ENCODE data around the gene DRD2.
"Not testable (repeated sequence)": the region's sequence is repeated elsewhere in the genome, so short reads cannot be mapped to it uniquely, and the experiment has no call there.

DRD2 gene

GRCh38 chr11:113475160-113475761, at the start of gene DRD2:
Gene DRD2, minus strand, starts transcription at chr11:113475398. Its CDS starts 50,747 bp downstream, at chr11:113424651.
- no peak for DNase-seq

GRCh38 chr11:113523906-113524305, 48.7 kb upstream of the DRD2 start:
- not testable (repeated sequence) for DNase-seq

GRCh38 chr11:113521737-113522517, 46.7 kb upstream of the DRD2 start:
- no peak for DNase-seq

GRCh38 chr11:113519989-113520613, 44.9 kb upstream of the DRD2 start:
- DNase-seq = no peak

- DNase-seq = no peak
Observed at GRCh38 chr11:113518716-113519495, 43.7 kb upstream of the DRD2 start.

GRCh38 chr11:113517361-113517760, 42.2 kb upstream of the DRD2 start:
- no peak for DNase-seq

GRCh38 chr11:113514856-113515255, 39.7 kb upstream of the DRD2 start:
- no peak for DNase-seq

GRCh38 chr11:113507341-113507740, 32.1 kb upstream of the DRD2 start:
- DNase-seq = no peak

GRCh38 chr11:113506893-113507292, 31.7 kb upstream of the DRD2 start:
- DNase-seq = no peak

GRCh38 chr11:113506461-113506860, 31.3 kb upstream of the DRD2 start:
- DNase-seq = no peak

GRCh38 chr11:113505541-113506375, 30.6 kb upstream of the DRD2 start:
- no peak for DNase-seq

- DNase-seq = no peak
Observed at GRCh38 chr11:113505046-113505445, 29.8 kb upstream of the DRD2 start.

- DNase-seq = no peak
Observed at GRCh38 chr11:113504586-113504985, 29.4 kb upstream of the DRD2 start.

GRCh38 chr11:113504071-113504470, 28.9 kb upstream of the DRD2 start:
- no peak for DNase-seq

GRCh38 chr11:113497066-113497910, 22.1 kb upstream of the DRD2 start:
- no peak for DNase-seq

- no peak for DNase-seq
Observed at GRCh38 chr11:113496026-113496651, 20.9 kb upstream of the DRD2 start.

- no peak for DNase-seq
Observed at GRCh38 chr11:113494021-113494420, 18.8 kb upstream of the DRD2 start.

GRCh38 chr11:113493206-113493605, 18.0 kb upstream of the DRD2 start:
- DNase-seq = no peak

GRCh38 chr11:113488931-113489351, 13.7 kb upstream of the DRD2 start:
- DNase-seq = no peak

GRCh38 chr11:113487622-113488021, 12.4 kb upstream of the DRD2 start:
- DNase-seq = no peak

- no peak for DNase-seq
Observed at GRCh38 chr11:113484223-113484622, 9.0 kb upstream of the DRD2 start.
